Stimulated activated CD4-positive, alpha-beta T cell treated with anti-CD3 and anti-CD28 coated beads, Interleukin-12 subunit alpha, Interleukin-12 subunit beta, amount 100 ng/mL, for 24 hours (primary cell): ENCODE data around the gene PCYT2.
A peak's percentile ranks its signal among the peaks of the same experiment; 100 is the strongest.
"Not testable (repeated sequence)": the region's sequence is repeated elsewhere in the genome, so short reads cannot be mapped to it uniquely, and the experiment has no call there.

Source experiments
- DNase-seq, 2 experiments: peaks; one replicate each; pipeline ENCODE4 v3.0.0-alpha.2; 2020; ENCODE audit warnings: low read depth in 2 of 2

The PCYT2 gene

GRCh38 chr17:81927653-81928543 lies 16.7 kb upstream of the PCYT2 start, which contains the start of gene MAFG:
Gene MAFG (minus strand): TSS chr17:81927735. CDS start chr17:81923185, 4,550 bp downstream.
- DNase-seq: peak; percentile 79 to 81

GRCh38 chr17:81927152-81927652 lies 16.0 kb upstream of the PCYT2 start:
- no peak for DNase-seq

- peak; percentile 43 to 54 for DNase-seq
Measured at GRCh38 chr17:81926451-81927151, 15.4 kb upstream of the PCYT2 start.

GRCh38 chr17:81925860-81926450 lies 14.8 kb upstream of the PCYT2 start:
- DNase-seq: no peak

- DNase-seq: no peak
Measured at GRCh38 chr17:81924557-81925532, 13.6 kb upstream of the PCYT2 start.

- DNase-seq: no peak
Measured at GRCh38 chr17:81923302-81924260, 12.4 kb upstream of the PCYT2 start.

- DNase-seq: no peak
Measured at GRCh38 chr17:81922566-81923301, 11.5 kb upstream of the PCYT2 start.

GRCh38 chr17:81921996-81922565 lies 10.9 kb upstream of the PCYT2 start:
- no peak for DNase-seq

GRCh38 chr17:81921537-81921862 lies 10.3 kb upstream of the PCYT2 start:
- no peak for DNase-seq

GRCh38 chr17:81920612-81921536 lies 9.7 kb upstream of the PCYT2 start:
- DNase-seq: no peak

GRCh38 chr17:81918832-81919545 lies 7.8 kb upstream of the PCYT2 start:
- DNase-seq: no peak

- DNase-seq: not testable (repeated sequence)
Measured at GRCh38 chr17:81918333-81918669, 7.1 kb upstream of the PCYT2 start.

GRCh38 chr17:81917565-81918332 lies 6.5 kb upstream of the PCYT2 start, which contains the start of gene SIRT7:
Gene SIRT7 (minus strand): TSS chr17:81918176. CDS start chr17:81918131, 45 bp downstream.
- DNase-seq: peak; percentile 61 to 65

- DNase-seq: no peak
Measured at GRCh38 chr17:81916234-81917001, 5.2 kb upstream of the PCYT2 start.

GRCh38 chr17:81915331-81915730 lies 4.1 kb upstream of the PCYT2 start:
- DNase-seq: no peak
